Caki2 (cell line): Measurements from ENCODE around the gene RABGAP1L. TPM values are rescaled to one million over a fixed set of nuclear protein-coding genes. Genes with fewer than 3 reads are reported as not detected.
"Not testable (repeated sequence)": the region's sequence is repeated elsewhere in the genome, so short reads cannot be mapped to it uniquely, and the experiment has no call there.

Source experiments
- DNase-seq: peaks from one replicate; pipeline ENCODE4 v3.0.0-alpha.2; 2015; ENCODE audit warnings: low read depth
- in situ Hi-C: cut with HindIII; loops from 2 replicates; pipeline ENCODE4 v1.10.0; 2016; ENCODE audit warnings: low sequenced_read_pairs, low pct_unique_long_range_greater_than_20kb, mixed read lengths
- total RNA-seq: library from RNA; depleted of rRNA; stranded (reverse); fragments of >200 nt; shearing (Covaris generic); gene quantifications from 2 replicates; pipeline ENCODE4 v1.2.3, GENCODE V29; 2014; ENCODE audit warnings: low replicate concordance

RABGAP1L gene
- total RNA-seq, 1 experiment from 2014 or later: 6.8 TPM

DNA sequence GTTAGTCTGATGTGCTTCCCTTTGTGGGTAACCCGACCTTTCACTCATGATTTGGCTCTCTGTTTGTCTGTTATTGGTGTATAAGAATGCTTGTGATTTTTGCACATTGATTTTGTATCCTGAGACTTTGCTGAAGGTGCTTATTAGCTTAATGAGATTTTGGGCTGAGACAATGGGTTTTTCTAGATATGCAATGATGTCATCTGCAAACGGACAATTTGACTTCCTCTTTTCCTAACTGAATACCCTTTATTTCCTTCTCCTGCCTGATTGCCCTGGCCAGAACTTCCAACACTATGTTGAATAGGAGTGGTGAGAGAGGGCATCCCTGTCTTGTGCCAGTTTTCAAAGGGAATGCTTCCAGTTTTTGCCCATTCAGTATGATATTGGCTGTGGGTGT is 490.3 kb downstream of the RABGAP1L start:
- DNase-seq, in situ Hi-C loops: not testable (repeated sequence)

DNA sequence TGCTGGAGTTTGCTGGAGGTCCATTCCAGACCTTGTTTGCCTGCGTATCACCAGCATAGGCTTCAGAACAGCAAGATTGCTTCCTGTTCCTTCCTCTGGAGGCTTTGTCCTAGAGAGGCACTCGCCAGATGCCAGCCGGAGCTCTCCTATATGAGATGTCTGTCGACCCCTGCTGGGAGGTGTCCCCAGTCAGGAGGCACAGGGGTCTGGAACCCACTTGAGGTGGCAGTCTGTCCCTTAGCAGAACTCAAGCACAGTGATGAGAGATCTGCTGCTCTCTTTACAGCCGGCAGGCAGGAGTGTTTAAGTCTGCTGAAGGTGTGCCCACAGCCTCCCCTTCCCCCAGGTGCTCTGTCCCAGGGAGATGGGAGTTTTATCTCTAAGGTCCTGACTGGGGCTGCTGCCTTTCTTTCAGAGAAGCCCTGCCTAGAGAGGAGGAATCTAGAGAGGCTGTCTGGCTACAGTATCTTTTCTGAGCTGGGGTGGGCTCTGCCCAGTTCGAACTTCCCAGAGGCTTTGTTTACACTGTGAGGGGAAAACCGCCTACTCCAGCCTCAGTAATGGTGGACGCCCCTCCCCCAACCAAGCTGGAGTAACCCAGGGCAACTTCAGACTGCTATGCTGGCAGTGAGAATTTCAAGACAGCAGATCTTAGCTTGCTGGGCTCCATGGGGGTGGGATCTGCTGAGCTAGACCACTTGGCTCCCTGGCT is 493.4 kb downstream of the RABGAP1L start:
- in situ Hi-C loops: no loop called here

GRCh38 chr1:174654560-174654959 is 495.2 kb downstream of the RABGAP1L start:
- in situ Hi-C loops: no loop called here
- DNase-seq: no peak

More for the DNA sequence above, 493.4 kb downstream of the RABGAP1L start:
- no peak for DNase-seq

DNA sequence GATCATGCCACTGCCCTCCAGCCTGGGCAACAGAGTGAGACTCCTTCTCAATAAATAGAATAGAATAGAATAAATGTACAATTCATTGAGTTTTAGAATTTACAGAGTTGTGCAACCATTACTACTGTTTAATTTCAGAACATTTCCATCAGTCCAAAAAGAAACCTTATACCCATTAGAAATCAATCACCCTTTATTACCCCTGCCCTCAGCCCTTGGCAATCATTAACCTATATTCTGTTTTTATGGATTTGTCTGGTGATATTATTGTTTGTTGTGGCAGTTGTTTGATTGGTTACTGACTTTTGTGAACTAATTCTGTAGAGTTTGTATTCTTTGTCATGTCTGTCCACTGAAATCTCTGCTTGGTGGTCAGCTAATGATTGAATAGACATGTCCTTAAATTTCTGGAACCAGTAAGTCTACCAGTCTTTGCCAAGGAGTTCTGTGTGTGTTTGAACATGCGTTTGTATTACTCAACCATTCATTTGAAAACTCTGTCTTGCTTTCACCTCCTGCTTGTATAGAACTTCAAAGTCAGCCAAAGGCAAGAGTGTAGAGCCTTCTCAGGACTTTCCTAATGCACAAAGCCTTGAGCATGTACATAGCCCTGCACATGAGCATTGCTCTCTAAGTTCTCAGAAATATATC is 497.2 kb downstream of the RABGAP1L start:
- in situ Hi-C loops: no loop called here
- DNase-seq: no peak

- in situ Hi-C loops: no loop called here
- DNase-seq: no peak
These were observed 498.1 kb downstream of the RABGAP1L start for GRCh38 chr1:174657411-174657810.

GRCh38 chr1:174657893-174658292 is 498.6 kb downstream of the RABGAP1L start:
- DNase-seq: no peak

DNA sequence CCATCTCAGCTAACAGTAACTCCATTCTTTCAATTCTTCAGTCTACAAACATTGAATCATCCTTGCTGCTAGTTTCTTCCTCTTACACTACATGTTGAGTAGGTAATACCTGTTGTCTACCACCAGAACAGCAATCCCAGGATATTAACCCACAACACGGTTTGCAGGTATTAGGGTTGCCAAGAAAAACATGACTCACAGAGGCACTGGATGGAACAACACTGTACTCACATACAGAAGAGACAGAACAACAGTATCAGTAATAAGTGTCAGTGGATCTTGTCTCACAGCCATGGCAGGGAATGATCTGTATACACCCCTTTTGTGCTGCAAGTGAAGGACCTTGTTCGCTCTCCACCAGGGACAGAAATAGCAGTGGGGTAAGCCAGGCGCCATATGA is 500.5 kb downstream of the RABGAP1L start:
- in situ Hi-C loops: no loop called here

More at GRCh38 chr1:174657893-174658292, 498.6 kb downstream of the RABGAP1L start:
- in situ Hi-C loops: no loop called here

GRCh38 chr1:174660476-174660875 is 501.2 kb downstream of the RABGAP1L start:
- DNase-seq: no peak
- in situ Hi-C loops: no loop called here

More for the DNA sequence above, 500.5 kb downstream of the RABGAP1L start:
- peak; percentile 61 for DNase-seq

DNA sequence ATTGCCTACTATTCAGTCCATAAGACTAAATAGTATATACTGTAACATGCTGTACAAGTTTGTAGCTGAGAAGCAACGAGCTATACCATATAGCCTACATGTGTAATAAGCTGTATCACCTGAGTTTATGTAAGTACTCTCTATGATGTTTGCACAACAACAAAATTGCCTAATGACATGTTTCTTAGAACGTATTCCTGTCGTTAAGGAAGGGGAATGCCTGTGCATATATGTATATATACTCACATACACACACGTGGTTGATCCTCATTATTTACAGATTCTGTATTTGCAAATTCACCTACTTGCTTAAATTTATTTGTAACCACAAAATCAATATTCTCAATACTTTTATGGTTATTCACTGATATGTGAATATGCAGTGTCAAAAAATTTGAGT is 504.0 kb downstream of the RABGAP1L start:
- in situ Hi-C loops: no loop called here
- no peak for DNase-seq

- in situ Hi-C loops: no loop called here
- DNase-seq: no peak
These were observed 506.9 kb downstream of the RABGAP1L start for GRCh38 chr1:174666248-174666647.

- in situ Hi-C loops: no loop called here
- DNase-seq: no peak
These were observed 512.5 kb downstream of the RABGAP1L start for GRCh38 chr1:174671826-174672225.

- in situ Hi-C loops: no loop called here
- DNase-seq: no peak
These were observed 517.5 kb downstream of the RABGAP1L start for GRCh38 chr1:174676856-174677255.

GRCh38 chr1:174678657-174679056 is 519.3 kb downstream of the RABGAP1L start:
- in situ Hi-C loops: no loop called here
- DNase-seq: no peak

- DNase-seq: no peak
- in situ Hi-C loops: no loop called here
These were observed 520.8 kb downstream of the RABGAP1L start for GRCh38 chr1:174680101-174680500.

GRCh38 chr1:174682419-174683008 is 523.2 kb downstream of the RABGAP1L start:
- no peak for DNase-seq
- in situ Hi-C loops: no loop called here

DNA sequence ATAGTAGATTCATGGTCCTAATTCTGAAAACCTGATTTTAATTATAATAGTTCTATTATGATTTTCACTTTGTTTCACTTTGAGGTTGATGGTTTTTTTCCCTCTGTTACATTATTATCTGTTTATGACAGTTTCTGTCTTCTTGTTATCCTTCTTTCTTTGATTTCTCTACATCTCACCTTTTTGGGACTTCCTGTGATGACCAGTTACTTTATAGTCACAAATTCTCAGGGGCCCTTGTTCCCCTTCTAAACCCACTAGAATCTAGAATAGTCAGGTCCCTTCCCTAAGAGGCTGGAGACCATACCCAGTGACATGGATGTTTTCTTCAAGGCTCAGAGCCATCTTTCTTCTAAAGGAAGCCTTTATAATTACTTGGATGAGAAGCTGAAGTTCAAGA is 526.9 kb downstream of the RABGAP1L start:
- in situ Hi-C loops: no loop called here
- DNase-seq: no peak

DNA sequence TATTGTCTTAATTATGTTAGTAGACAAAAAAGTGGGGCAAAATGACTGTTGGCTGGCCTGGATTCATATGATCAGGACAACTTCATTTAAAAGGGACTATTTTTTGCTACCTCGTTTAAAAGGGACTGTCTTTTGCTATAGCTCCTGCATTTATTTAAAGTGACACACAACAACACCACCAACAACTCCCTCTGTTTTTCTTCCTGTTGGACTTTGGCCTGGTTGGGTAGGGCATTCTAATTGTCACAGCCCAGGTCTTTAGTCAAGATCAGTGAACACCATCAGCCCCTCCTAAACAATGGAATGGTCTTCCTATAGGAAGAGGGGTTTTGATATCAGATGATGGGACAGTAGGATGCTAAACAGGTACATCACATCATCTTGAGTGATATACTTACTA is 530.2 kb downstream of the RABGAP1L start:
- in situ Hi-C loops: no loop called here
- no peak for DNase-seq

DNA sequence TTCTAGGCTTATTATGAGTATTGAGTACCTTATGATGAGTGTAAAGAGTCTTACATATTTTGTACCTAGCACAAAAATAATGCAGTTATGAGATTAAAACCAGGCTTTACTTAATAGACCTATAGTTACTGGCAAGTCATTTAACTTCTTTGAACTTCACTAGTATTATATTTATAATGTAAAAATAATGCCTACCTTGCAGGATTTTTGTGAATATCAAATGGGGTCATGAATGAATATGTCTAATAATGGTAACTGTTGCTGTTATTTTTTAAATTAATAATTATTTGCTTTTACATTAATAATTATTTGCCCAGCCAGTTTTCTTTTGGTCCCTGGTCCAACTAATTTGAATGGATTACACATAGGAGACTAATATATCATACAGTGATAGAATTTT is 530.9 kb downstream of the RABGAP1L start:
- no peak for DNase-seq
- in situ Hi-C loops: no loop called here

- no peak for DNase-seq
- in situ Hi-C loops: no loop called here
These were observed 533.0 kb downstream of the RABGAP1L start for GRCh38 chr1:174692313-174692712.
